ENCODE measurements around the gene RHOF.

DNA sequence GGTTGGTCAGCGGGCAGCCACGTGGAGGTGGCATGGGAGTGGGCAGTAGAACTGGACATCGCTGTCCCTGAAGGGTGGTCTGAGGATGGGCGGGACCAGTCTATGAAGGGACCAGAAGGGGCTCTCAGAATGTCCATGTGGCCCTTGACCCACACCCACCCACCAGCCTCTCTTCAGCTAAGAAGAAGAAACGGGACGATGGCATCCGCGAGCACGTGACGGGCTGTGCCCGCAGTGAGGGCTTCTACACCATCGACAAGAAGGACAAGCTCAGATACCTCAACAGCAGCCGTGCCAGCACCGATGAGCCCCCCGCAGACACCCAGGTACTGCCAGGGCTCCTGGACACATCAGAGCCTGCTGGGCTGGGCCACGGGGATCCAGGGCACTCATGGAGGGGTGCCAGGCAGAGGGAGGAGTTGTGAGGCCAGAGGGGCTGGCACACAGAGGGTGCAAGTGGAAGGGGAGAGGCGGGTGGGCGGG lies 31.6 kb upstream of the RHOF start:
- TF ChIP-seq POLR2A (IDR thresholded peaks at IDR 0.05) (no peak), POLR2AphosphoS5 (IDR thresholded peaks at IDR 0.05) (no peak)
- TF ChIP-seq, protein P1, sequence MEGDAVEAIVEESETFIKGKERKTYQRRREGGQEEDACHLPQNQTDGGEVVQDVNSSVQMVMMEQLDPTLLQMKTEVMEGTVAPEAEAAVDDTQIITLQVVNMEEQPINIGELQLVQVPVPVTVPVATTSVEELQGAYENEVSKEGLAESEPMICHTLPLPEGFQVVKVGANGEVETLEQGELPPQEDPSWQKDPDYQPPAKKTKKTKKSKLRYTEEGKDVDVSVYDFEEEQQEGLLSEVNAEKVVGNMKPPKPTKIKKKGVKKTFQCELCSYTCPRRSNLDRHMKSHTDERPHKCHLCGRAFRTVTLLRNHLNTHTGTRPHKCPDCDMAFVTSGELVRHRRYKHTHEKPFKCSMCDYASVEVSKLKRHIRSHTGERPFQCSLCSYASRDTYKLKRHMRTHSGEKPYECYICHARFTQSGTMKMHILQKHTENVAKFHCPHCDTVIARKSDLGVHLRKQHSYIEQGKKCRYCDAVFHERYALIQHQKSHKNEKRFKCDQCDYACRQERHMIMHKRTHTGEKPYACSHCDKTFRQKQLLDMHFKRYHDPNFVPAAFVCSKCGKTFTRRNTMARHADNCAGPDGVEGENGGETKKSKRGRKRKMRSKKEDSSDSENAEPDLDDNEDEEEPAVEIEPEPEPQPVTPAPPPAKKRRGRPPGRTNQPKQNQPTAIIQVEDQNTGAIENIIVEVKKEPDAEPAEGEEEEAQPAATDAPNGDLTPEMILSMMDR (IDR thresholded peaks at IDR 0.05), result no peak

Measured in prostate gland (tissue), 2 donors.